Activated T-helper 17 cell treated with anti-CD3 and anti-CD28 coated beads, Interleukin-2, amount 50 U/mL, for 72 hours (primary cell): ENCODE data around the gene VPS16. TPM values are rescaled to one million over a fixed set of nuclear protein-coding genes. Genes with fewer than 3 reads are reported as not detected.
"Not testable (repeated sequence)": the region's sequence is repeated elsewhere in the genome, so short reads cannot be mapped to it uniquely, and the experiment has no call there.

Source experiments
- ATAC-seq: fragments of 150-1000 bp; cut with Tn5 transposase; replicated peaks from 2 replicates; pipeline ENCODE4 v1.10.0; 2021; ENCODE audit warnings: mild to moderate bottlenecking, moderate library complexity
- H3K27ac Mint-ChIP-seq: one replicate; pipeline ENCODE4 v1.8.0; 2022; ENCODE audit warnings: mixed read lengths
- H3K27me3 Mint-ChIP-seq: one replicate; pipeline ENCODE4 v1.8.0; 2022; ENCODE audit warnings: mixed read lengths
- H3K36me3 Mint-ChIP-seq: one replicate; pipeline ENCODE4 v1.8.0; 2022; ENCODE audit warnings: low read depth, mild to moderate bottlenecking, mixed read lengths
- H3K4me1 Mint-ChIP-seq: one replicate; pipeline ENCODE4 v1.8.0; 2022; ENCODE audit warnings: mixed read lengths
- H3K4me3 Mint-ChIP-seq: one replicate; pipeline ENCODE4 v1.8.0; 2022; ENCODE audit warnings: mild to moderate bottlenecking, mixed read lengths
- H3K9me3 Mint-ChIP-seq: one replicate; pipeline ENCODE4 v1.8.0; 2022; ENCODE audit warnings: mixed read lengths
- total RNA-seq, 2 donors: library from RNA; stranded (reverse); gene quantifications; one replicate each; pipeline ENCODE4 v1.2.3, GENCODE V29; 2022

Gene VPS16
- total RNA-seq, 2 donors from 2014 or later: 37.2 to 45.4 TPM

GRCh38 chr20:2816583-2817340 lies 23.8 kb upstream of the VPS16 start:
- peaks cover 31% of the 10 kb centered on the region for H3K27me3 Mint-ChIP-seq
- H3K4me3 Mint-ChIP-seq: no peak overlapping the region
- peaks cover 5% of the 10 kb centered on the region for H3K4me1 Mint-ChIP-seq
- ATAC-seq: no peak
- H3K27ac Mint-ChIP-seq: no peak overlapping the region
- H3K9me3 Mint-ChIP-seq: no peaks in the 10 kb centered on the region
- no peaks in the 10 kb centered on the region for H3K36me3 Mint-ChIP-seq

- Mint-ChIP-seq H3K27ac (peak overlapping the region; percentile 26), H3K36me3 (no peaks in the 10 kb centered on the region), H3K9me3 (no peaks in the 10 kb centered on the region), H3K27me3 (peaks cover 27% of the 10 kb centered on the region), H3K4me3 (no peak overlapping the region), H3K4me1 (peaks cover 5% of the 10 kb centered on the region)
- no peak for ATAC-seq
Measured at GRCh38 chr20:2817341-2817726, 23.2 kb upstream of the VPS16 start.

- Mint-ChIP-seq H3K27me3 (peaks cover 23% of the 10 kb centered on the region), H3K4me1 (peaks cover 5% of the 10 kb centered on the region), H3K9me3 (no peaks in the 10 kb centered on the region), H3K36me3 (no peaks in the 10 kb centered on the region), H3K27ac (peak overlapping the region; percentile 26), H3K4me3 (no peak overlapping the region)
- no peak for ATAC-seq
Measured at GRCh38 chr20:2817891-2818595, 22.5 kb upstream of the VPS16 start.

GRCh38 chr20:2820084-2820895 lies 20.3 kb upstream of the VPS16 start:
- Mint-ChIP-seq H3K36me3 (no peaks in the 10 kb centered on the region), H3K4me1 (peaks cover 5% of the 10 kb centered on the region), H3K27ac (no peak overlapping the region), H3K27me3 (peaks cover 15% of the 10 kb centered on the region), H3K4me3 (no peak overlapping the region), H3K9me3 (no peaks in the 10 kb centered on the region)
- no peak for ATAC-seq

- no peaks in the 10 kb centered on the region for H3K36me3 Mint-ChIP-seq
- no peaks in the 10 kb centered on the region for H3K9me3 Mint-ChIP-seq
- no peak for ATAC-seq
- H3K4me3 Mint-ChIP-seq: peak overlapping the region; percentile 55
- no peak overlapping the region for H3K27ac Mint-ChIP-seq
- peaks cover 18% of the 10 kb centered on the region for H3K27me3 Mint-ChIP-seq
- peaks cover 10% of the 10 kb centered on the region for H3K4me1 Mint-ChIP-seq
Measured at GRCh38 chr20:2820896-2821869, 19.4 kb upstream of the VPS16 start.

- H3K4me3 Mint-ChIP-seq: peak overlapping the region; percentile 55
- no peaks in the 10 kb centered on the region for H3K36me3 Mint-ChIP-seq
- no peak overlapping the region for H3K27ac Mint-ChIP-seq
- peaks cover 10% of the 10 kb centered on the region for H3K4me1 Mint-ChIP-seq
- peaks cover 18% of the 10 kb centered on the region for H3K27me3 Mint-ChIP-seq
- peak; percentile 48 for ATAC-seq
- no peaks in the 10 kb centered on the region for H3K9me3 Mint-ChIP-seq
Measured at GRCh38 chr20:2822073-2822472, 18.5 kb upstream of the VPS16 start.

GRCh38 chr20:2825761-2826160 lies 14.8 kb upstream of the VPS16 start:
- Mint-ChIP-seq H3K9me3 (no peaks in the 10 kb centered on the region), H3K4me3 (peak overlapping the region; percentile 19), H3K27me3 (peaks cover 10% of the 10 kb centered on the region), H3K4me1 (peaks cover 5% of the 10 kb centered on the region), H3K36me3 (no peaks in the 10 kb centered on the region), H3K27ac (no peak overlapping the region)
- peak; percentile 39 for ATAC-seq

GRCh38 chr20:2826655-2827054 lies 13.9 kb upstream of the VPS16 start:
- Mint-ChIP-seq H3K4me1 (peaks cover 5% of the 10 kb centered on the region), H3K27ac (no peak overlapping the region), H3K9me3 (no peaks in the 10 kb centered on the region), H3K27me3 (peaks cover 8% of the 10 kb centered on the region), H3K4me3 (peak overlapping the region; percentile 19), H3K36me3 (no peaks in the 10 kb centered on the region)
- no peak for ATAC-seq

GRCh38 chr20:2829376-2829775 lies 11.2 kb upstream of the VPS16 start:
- peaks cover 6% of the 10 kb centered on the region for H3K27me3 Mint-ChIP-seq
- no peak overlapping the region for H3K4me3 Mint-ChIP-seq
- no peak for ATAC-seq

GRCh38 chr20:2831206-2831605 lies 9.3 kb upstream of the VPS16 start:
- not testable (repeated sequence) for H3K9me3 Mint-ChIP-seq, H3K4me1 Mint-ChIP-seq, H3K27ac Mint-ChIP-seq, H3K36me3 Mint-ChIP-seq, ATAC-seq, H3K27me3 Mint-ChIP-seq, H3K4me3 Mint-ChIP-seq

More at GRCh38 chr20:2829376-2829775, 11.2 kb upstream of the VPS16 start:
- H3K36me3 Mint-ChIP-seq: no peaks in the 10 kb centered on the region
- H3K9me3 Mint-ChIP-seq: no peaks in the 10 kb centered on the region
- H3K4me1 Mint-ChIP-seq: peaks cover 5% of the 10 kb centered on the region
- no peak overlapping the region for H3K27ac Mint-ChIP-seq

GRCh38 chr20:2833761-2834160 lies 6.8 kb upstream of the VPS16 start:
- H3K4me1 Mint-ChIP-seq: no peaks in the 10 kb centered on the region
- no peaks in the 10 kb centered on the region for H3K27me3 Mint-ChIP-seq
- no peak overlapping the region for H3K4me3 Mint-ChIP-seq
- H3K36me3 Mint-ChIP-seq: no peaks in the 10 kb centered on the region
- no peaks in the 10 kb centered on the region for H3K9me3 Mint-ChIP-seq
- H3K27ac Mint-ChIP-seq: no peak overlapping the region
- ATAC-seq: no peak

GRCh38 chr20:2834401-2835110 lies 6.0 kb upstream of the VPS16 start:
- no peak overlapping the region for H3K27ac Mint-ChIP-seq
- H3K4me1 Mint-ChIP-seq: peaks cover 5% of the 10 kb centered on the region
- peaks cover 5% of the 10 kb centered on the region for H3K36me3 Mint-ChIP-seq
- no peaks in the 10 kb centered on the region for H3K27me3 Mint-ChIP-seq
- H3K9me3 Mint-ChIP-seq: peaks cover 4% of the 10 kb centered on the region
- ATAC-seq: no peak
- H3K4me3 Mint-ChIP-seq: no peak overlapping the region

- Mint-ChIP-seq H3K4me3 (no peak overlapping the region), H3K9me3 (peaks cover 4% of the 10 kb centered on the region), H3K4me1 (peaks cover 6% of the 10 kb centered on the region), H3K36me3 (peaks cover 7% of the 10 kb centered on the region), H3K27me3 (no peaks in the 10 kb centered on the region), H3K27ac (no peak overlapping the region)
- ATAC-seq: no peak
Measured at GRCh38 chr20:2835331-2835796, 5.2 kb upstream of the VPS16 start.
